ENCODE results near the gene KREMEN2. TPM values are rescaled to one million over a fixed set of nuclear protein-coding genes. Genes with fewer than 3 reads are reported as not detected.

Gene KREMEN2
- total RNA-seq, 1 experiment from 2014 or later: 8.4 TPM

DNA sequence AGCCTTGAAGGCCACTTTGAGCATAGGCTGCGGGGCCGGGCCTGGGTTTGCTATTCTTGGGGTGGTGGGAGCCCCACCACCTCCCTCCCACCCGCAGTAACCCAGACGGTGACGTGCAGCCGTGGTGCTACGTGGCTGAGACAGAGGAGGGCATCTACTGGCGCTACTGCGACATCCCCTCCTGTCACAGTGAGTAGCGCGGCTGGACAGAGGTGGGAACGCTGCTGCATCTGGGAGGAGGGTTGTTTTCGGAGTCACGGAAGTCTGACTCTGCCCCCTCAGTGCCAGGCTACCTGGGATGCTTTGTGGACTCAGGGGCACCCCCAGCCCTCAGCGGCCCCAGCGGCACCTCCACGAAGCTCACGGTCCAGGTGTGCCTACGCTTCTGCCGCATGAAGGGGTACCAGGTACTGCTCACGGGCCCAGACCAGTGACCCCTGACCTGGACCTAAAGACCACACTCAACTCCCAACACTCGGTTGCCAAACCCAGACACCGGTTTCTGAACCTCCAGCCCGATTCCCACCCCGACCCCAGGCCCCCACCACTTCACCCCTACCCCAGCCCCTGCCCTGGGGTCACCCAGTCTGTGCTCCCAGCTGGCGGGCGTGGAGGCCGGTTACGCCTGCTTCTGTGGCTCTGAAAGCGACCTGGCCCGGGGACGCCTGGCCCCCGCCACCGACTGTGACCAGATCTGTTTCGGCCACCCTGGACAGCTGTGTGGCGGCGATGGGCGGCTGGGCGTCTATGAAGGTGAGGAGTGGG, 2.1 kb downstream of the KREMEN2 start:
- no peak overlapping the region for H2AFZ ChIP-seq
- no peaks in the 10 kb centered on the region for H3K27me3 ChIP-seq (ENCODE audit: insufficient read depth, low read depth)
- ChIA-PET POLR2A (ENCODE audit: unreplicated experiment) (no interaction called here), CTCF (no interaction called here)
- H3K36me3 ChIP-seq (ENCODE audit: low read depth): no peaks in the 10 kb centered on the region
- H3K4me3 ChIP-seq: no peak overlapping the region
- DNase-seq: no peak
- peaks cover 30% of the 10 kb centered on the region; the same call in 1 of the 2 replicates for H3F3A ChIP-seq (ENCODE audit: insufficient read depth, low read depth)
- H3K9me2 ChIP-seq (ENCODE audit: insufficient read depth): no peaks in the 10 kb centered on the region
- H3K27ac ChIP-seq: no peak overlapping the region
- intact Hi-C loops (cut with micrococcal nuclease; ENCODE audit: unreplicated experiment): loop anchor here (10.0 kb wide), 1 partner anchor 81 kb away; the partner anchor contains the start of gene FLYWCH2
- no peaks in the 10 kb centered on the region for H3K9me3 ChIP-seq (ENCODE audit: insufficient read depth, low read depth)
- no peaks in the 10 kb centered on the region for H4K20me1 ChIP-seq (ENCODE audit: insufficient read depth)
- BruUV-seq (replicated peaks): no TSS peak
- H3K4me2 ChIP-seq: no peak overlapping the region
- peaks cover 6% of the 10 kb centered on the region; the same call in 1 of the 2 replicates for H3K79me2 ChIP-seq (ENCODE audit: low read depth)
- TF ChIP-seq, protein P1, sequence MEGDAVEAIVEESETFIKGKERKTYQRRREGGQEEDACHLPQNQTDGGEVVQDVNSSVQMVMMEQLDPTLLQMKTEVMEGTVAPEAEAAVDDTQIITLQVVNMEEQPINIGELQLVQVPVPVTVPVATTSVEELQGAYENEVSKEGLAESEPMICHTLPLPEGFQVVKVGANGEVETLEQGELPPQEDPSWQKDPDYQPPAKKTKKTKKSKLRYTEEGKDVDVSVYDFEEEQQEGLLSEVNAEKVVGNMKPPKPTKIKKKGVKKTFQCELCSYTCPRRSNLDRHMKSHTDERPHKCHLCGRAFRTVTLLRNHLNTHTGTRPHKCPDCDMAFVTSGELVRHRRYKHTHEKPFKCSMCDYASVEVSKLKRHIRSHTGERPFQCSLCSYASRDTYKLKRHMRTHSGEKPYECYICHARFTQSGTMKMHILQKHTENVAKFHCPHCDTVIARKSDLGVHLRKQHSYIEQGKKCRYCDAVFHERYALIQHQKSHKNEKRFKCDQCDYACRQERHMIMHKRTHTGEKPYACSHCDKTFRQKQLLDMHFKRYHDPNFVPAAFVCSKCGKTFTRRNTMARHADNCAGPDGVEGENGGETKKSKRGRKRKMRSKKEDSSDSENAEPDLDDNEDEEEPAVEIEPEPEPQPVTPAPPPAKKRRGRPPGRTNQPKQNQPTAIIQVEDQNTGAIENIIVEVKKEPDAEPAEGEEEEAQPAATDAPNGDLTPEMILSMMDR (conservative IDR thresholded peaks at IDR 0.05): no peak
- TF ChIP-seq EZH2 (IDR thresholded peaks at IDR 0.05; ENCODE audit: low read depth): no peak
- H3K4me1 ChIP-seq (replicated peaks; ENCODE audit: insufficient read depth): peaks cover 5% of the 10 kb centered on the region

DNA sequence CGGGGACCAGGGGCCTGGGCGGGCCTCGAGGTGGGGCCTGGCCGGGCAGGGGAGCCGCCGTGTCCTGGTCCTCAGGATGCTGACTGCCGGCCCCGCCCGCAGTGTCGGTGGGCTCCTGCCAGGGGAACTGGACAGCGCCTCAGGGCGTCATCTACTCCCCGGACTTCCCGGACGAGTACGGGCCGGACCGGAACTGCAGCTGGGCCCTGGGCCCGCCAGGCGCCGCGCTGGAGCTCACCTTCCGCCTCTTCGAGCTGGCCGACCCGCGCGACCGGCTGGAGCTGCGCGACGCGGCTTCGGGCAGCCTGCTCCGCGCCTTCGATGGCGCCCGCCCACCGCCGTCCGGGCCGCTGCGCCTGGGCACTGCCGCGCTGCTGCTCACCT, 2.7 kb downstream of the KREMEN2 start:
- Histone ChIP-seq H4K20me1 (ENCODE audit: insufficient read depth) (no peaks in the 10 kb centered on the region), H3K9me3 (ENCODE audit: insufficient read depth, low read depth) (no peaks in the 10 kb centered on the region), H2AFZ (no peak overlapping the region), H3K36me3 (ENCODE audit: low read depth) (no peaks in the 10 kb centered on the region), H3K4me3 (no peak overlapping the region), H3K9me2 (ENCODE audit: insufficient read depth) (no peaks in the 10 kb centered on the region), H3K4me2 (no peak overlapping the region), H3K27me3 (ENCODE audit: insufficient read depth, low read depth) (no peaks in the 10 kb centered on the region), H3K79me2 (ENCODE audit: low read depth) (peaks cover 6% of the 10 kb centered on the region; the same call in 1 of the 2 replicates), H3K4me1 (replicated peaks; ENCODE audit: insufficient read depth) (peaks cover 5% of the 10 kb centered on the region), H3K27ac (no peak overlapping the region), H3F3A (ENCODE audit: insufficient read depth, low read depth) (peaks cover 30% of the 10 kb centered on the region; the same call in 1 of the 2 replicates)
- intact Hi-C loops (cut with micrococcal nuclease; ENCODE audit: unreplicated experiment): loop anchor here (10.0 kb wide), 1 partner anchor 82 kb away; the partner anchor contains the start of gene FLYWCH2
- CTCF ChIA-PET: no interaction called here
- POLR2A ChIA-PET (ENCODE audit: unreplicated experiment): no interaction called here
- BruUV-seq (replicated peaks): no TSS peak
- DNase-seq: no peak
- TF ChIP-seq, protein P1 (conservative IDR thresholded peaks at IDR 0.05): no peak
- TF ChIP-seq EZH2 (IDR thresholded peaks at IDR 0.05; ENCODE audit: low read depth): no peak

DNA sequence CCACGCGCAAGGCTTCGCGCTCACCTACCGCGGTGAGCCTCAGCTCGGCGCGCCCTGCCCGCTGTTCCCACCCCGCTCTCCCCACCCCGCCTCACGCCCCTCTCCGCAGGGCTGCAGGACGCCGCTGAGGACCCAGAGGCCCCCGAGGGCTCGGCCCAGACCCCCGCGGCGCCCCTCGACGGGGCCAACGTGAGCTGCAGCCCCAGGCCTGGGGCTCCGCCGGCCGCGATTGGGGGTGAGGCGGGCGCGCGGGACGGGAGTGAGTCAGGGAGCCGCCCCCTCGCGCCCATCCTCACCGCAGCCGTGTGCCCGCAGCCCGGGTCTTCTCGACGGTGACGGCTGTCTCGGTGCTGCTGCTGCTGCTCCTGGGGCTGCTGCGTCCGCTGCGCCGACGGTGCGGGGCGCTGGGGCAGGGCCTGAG, 3.1 kb downstream of the KREMEN2 start:
- H2AFZ ChIP-seq: no peak overlapping the region
- H3F3A ChIP-seq (ENCODE audit: insufficient read depth, low read depth): peaks cover 31% of the 10 kb centered on the region; the same call in 1 of the 2 replicates
- no peaks in the 10 kb centered on the region for H3K36me3 ChIP-seq (ENCODE audit: low read depth)
- no peaks in the 10 kb centered on the region for H3K9me3 ChIP-seq (ENCODE audit: insufficient read depth, low read depth)
- no peak overlapping the region for H3K4me2 ChIP-seq
- H3K4me3 ChIP-seq: no peak overlapping the region
- H3K4me1 ChIP-seq (replicated peaks; ENCODE audit: insufficient read depth): peaks cover 5% of the 10 kb centered on the region
- no TSS peak for BruUV-seq (replicated peaks)
- H4K20me1 ChIP-seq (ENCODE audit: insufficient read depth): no peaks in the 10 kb centered on the region
- H3K9me2 ChIP-seq (ENCODE audit: insufficient read depth): no peaks in the 10 kb centered on the region
- intact Hi-C loops (cut with micrococcal nuclease; ENCODE audit: unreplicated experiment): loop anchor here (10.0 kb wide), 1 partner anchor 82 kb away; the partner anchor contains the start of gene FLYWCH2
- ChIA-PET POLR2A (ENCODE audit: unreplicated experiment) (no interaction called here), CTCF (no interaction called here)
- H3K27me3 ChIP-seq (ENCODE audit: insufficient read depth, low read depth): no peaks in the 10 kb centered on the region
- H3K27ac ChIP-seq: no peak overlapping the region
- TF ChIP-seq EZH2 (IDR thresholded peaks at IDR 0.05; ENCODE audit: low read depth): no peak
- TF ChIP-seq, protein P1 (conservative IDR thresholded peaks at IDR 0.05): no peak
- DNase-seq: no peak
- H3K79me2 ChIP-seq (ENCODE audit: low read depth): peaks cover 6% of the 10 kb centered on the region; the same call in 1 of the 2 replicates

All from PC-9 (cell line).